NB4 (cell line): ENCODE data around the gene HMGN4.
A peak's percentile ranks its signal among the peaks of the same experiment; 100 is the strongest.

ENCODE experiments used
- CTCF ChIP-seq: IDR thresholded peaks from one replicate; pipeline ENCODE4 v1.5.1; 2012; ENCODE audit warnings: low read depth, low read length
- MAX ChIP-seq: IDR thresholded peaks from 2 replicates; pipeline ENCODE4 v1.6.1; 2011; ENCODE audit warnings: low read depth, low read length
- POLR2A ChIP-seq: IDR thresholded peaks from 2 replicates; pipeline ENCODE4 v1.6.1; 2011; ENCODE audit warnings: mild to moderate bottlenecking; ENCODE audit not compliant: insufficient read length; ENCODE audit errors: extremely low read depth

DNA sequence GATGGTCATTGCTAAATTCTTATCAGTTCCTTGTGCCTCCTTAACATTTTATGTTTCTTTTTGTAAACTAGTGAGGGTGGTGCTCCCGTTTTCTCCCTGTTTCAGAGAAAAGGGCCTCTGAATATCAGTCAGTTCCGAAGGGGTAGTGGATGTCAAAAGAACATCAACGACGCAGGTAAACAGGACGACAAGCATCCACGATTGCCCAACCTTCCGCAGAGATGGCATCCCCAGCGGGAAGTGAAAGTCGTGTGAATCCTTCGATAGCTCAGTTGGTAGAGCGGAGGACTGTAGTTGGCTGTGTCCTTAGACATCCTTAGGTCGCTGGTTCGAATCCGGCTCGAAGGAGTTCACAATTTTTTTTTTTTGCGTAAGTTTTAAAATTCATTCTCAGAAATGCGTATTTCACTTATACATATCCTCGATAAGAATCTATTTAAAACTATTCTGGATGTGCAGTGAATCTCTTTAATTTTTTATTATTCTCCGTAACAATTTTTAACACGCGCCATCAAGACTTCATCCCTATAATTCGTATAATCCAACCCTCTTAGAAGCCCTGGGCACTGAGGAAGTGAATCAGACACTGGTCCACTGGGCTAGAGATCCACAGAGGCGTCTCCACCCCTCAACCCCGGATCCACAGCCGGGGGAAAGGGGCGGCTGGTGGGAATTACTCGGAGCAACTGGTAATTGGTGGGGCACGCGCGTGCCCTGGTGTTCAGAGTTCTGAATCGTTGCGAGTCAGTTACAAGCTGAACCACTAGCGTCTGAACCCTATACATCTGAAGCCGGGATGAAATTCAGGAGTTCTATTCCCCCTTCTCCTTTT, 30.7 kb downstream of the HMGN4 start:
- peak; percentile 46; the same call in 1 of the 2 replicates for TF ChIP-seq MAX
- peak; percentile 5 for TF ChIP-seq CTCF
- no peak for TF ChIP-seq POLR2A
